ENCODE measurements around the gene SHISA7.

DNA sequence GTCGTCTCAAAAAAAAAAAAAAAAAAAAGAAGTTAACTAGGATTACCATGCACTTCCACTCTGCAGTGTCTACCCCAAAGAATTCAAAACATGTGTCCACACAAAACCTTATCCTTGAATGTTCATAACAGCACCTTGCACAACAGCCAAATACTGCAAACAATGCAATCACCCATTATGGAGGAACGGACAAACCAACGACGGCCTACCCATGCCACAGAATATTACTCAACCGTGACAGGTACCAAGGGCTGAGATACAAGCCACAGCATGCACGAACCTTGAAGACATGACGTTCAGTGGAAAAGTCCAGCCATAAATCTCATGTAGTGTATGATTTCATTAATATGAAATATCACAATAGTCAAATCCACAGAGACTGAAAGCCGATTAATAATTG is 3.0 kb upstream of the SHISA7 start:
- TF ChIP-seq, protein P1, sequence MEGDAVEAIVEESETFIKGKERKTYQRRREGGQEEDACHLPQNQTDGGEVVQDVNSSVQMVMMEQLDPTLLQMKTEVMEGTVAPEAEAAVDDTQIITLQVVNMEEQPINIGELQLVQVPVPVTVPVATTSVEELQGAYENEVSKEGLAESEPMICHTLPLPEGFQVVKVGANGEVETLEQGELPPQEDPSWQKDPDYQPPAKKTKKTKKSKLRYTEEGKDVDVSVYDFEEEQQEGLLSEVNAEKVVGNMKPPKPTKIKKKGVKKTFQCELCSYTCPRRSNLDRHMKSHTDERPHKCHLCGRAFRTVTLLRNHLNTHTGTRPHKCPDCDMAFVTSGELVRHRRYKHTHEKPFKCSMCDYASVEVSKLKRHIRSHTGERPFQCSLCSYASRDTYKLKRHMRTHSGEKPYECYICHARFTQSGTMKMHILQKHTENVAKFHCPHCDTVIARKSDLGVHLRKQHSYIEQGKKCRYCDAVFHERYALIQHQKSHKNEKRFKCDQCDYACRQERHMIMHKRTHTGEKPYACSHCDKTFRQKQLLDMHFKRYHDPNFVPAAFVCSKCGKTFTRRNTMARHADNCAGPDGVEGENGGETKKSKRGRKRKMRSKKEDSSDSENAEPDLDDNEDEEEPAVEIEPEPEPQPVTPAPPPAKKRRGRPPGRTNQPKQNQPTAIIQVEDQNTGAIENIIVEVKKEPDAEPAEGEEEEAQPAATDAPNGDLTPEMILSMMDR (IDR thresholded peaks at IDR 0.05) = no peak
- TF ChIP-seq, protein P2, sequence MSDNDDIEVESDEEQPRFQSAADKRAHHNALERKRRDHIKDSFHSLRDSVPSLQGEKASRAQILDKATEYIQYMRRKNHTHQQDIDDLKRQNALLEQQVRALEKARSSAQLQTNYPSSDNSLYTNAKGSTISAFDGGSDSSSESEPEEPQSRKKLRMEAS (IDR thresholded peaks at IDR 0.05) = no peak
- TF ChIP-seq HDAC2 (IDR thresholded peaks at IDR 0.05) = no peak
- TF ChIP-seq NR3C1 (IDR thresholded peaks at IDR 0.05) = no peak
- no peak for TF ChIP-seq CBX2 (IDR thresholded peaks at IDR 0.05; ENCODE audit: borderline replicate concordance, low read depth)
- no peak for TF ChIP-seq CEBPB (IDR thresholded peaks at IDR 0.05)
